GM20431 (cell line): Measurements from ENCODE around the gene PARP3.

Experiments
- in situ Hi-C: fragments of 300-500 bp; cut with MseI, MboI; formaldehyde crosslinking; loops from one replicate; pipeline ENCODE4 v1.15.0; 2020; ENCODE audit warnings: low sequenced_read_pairs; ENCODE audit not compliant: unreplicated experiment

The PARP3 gene

GRCh38 chr3:51933471-51934138 is 8.6 kb upstream of the PARP3 start:
- in situ Hi-C loops = no loop called here

DNA sequence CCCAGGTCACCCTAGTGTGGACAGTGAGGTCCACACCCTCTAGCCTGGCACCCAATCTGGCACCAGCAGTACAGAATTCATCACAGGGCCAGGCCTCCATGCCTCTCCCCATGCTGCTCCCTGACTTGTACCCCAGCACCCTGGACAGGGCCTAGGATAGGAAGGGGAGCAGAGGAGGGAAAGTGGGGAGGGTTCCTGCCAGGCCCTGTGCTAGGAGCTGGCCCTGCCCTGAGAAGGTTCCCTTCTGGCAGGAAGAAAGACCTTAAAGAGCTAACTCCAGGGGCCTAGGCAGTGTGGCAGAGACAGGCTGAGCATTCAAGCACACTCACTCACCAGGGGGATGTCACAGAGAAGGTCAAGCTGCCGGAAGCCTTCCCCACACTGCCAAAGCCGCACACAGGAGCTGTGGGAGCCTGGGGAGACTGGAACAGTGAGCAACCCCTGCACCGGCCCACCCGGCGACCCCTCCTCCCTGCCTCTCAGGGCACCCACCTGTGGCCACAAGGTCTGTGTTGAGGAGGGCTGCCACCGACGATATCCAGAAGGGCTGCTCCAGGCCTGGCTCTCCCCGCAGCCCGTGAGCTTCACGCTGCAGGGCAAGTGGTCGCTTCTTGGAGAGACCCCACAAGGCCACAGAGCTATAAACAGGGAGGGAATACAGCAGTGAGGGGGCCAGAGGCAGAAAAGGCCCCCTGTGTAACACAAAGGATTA is 7.9 kb upstream of the PARP3 start:
- in situ Hi-C loops = no loop called here

DNA sequence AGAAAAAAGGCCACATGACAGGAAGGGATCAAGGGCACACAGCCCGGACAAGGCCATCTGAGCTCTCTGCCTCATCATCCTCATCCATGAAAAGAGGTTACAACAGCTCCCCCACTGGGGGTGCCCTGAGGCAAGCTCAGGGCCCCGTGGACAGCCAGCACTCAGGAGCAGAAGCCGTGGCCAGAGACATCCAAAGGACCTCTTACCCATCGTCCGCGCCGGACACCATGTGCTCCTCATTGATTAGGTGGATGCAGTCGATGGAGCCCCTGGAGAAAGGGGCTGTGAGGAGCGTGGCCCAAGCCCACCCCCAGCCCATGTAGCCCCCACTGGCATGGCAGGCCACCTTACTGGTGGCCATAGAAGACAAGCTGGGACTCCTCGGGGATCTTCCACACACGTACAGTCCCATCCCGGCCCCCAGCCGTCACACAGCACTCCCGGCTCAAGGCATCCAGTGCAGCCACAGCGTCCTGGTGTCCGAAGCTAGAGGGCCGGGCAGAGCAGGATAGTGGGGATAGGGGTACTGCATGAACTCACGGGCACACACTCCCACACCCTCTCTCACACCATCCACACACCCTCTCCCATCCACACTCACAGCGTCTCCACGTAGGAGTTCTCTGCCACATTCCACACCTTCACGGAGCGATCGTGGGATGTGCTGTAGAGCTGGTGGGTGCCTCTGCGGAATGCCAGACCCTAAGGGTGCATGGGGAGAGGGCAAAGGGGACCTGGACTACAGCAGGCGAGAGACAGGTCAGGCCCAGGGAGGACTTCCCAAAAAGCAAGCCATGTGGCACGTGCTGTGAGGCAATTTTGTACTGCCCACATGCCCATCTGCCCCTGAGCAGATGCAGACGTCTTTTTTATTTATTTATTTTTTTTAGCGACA is 6.9 kb upstream of the PARP3 start:
- in situ Hi-C loops = no loop called here

GRCh38 chr3:51935886-51936755 is 6.0 kb upstream of the PARP3 start:
- in situ Hi-C loops = no loop called here

DNA sequence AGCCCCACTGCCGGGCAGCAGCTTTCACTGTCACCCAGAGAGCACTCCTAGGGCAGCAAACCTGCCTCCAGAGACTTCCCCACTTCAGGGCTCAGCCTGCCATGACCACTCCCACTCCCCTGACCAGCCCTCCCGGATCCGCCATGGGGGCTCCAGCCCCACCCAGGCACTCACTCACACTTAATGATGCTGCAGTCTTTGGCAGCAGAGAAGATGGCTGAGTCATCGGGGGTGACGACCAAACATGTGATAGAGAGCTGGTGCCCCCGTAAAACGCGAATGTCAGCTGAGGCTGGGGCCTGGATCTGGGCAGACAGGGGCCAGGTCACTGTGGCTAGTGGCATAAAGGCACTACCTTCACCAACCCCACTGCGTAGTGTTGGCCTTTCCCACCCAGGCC is 5.1 kb upstream of the PARP3 start:
- in situ Hi-C loops = no loop called here

DNA sequence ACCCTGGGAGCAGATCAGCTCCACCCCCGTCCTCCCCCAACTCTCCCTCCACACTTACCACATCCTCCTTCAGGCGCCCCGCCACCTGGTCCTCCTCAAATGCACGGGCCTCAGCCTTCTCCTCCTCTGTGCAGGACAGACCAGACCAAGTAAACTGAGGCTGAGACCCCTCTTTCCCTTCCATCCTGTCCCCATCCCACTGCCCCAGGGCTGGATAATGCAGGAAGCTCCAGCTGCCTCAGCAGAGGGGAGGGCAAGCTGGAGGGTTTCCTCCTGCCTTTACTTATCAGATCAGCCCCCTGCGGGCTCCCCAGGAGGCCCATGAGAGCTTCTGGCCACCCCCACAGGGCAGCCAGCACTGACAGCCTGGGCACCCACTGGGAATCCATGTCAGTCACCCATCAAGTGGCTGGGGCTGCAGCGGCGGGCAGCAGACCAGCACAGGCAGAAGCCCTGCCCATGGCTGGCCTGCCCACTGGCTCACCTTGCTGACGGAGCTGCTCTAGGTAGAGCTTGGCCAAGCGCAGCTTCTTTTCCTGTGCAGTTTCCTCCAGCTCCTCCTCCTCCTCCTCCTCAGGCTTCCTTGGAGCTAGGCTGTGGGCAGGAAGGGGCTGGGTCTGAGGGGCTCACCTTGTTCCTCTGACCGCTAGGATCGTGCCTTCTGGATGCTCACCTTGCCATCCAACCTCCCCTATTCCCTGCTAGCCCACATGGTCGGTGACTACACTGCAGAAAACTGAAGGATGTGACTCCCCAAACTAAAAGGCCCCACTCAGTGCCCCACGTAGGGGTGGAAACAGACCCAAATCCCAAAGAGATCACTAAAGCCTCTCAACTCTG is 4.3 kb upstream of the PARP3 start:
- in situ Hi-C loops = no loop called here

DNA sequence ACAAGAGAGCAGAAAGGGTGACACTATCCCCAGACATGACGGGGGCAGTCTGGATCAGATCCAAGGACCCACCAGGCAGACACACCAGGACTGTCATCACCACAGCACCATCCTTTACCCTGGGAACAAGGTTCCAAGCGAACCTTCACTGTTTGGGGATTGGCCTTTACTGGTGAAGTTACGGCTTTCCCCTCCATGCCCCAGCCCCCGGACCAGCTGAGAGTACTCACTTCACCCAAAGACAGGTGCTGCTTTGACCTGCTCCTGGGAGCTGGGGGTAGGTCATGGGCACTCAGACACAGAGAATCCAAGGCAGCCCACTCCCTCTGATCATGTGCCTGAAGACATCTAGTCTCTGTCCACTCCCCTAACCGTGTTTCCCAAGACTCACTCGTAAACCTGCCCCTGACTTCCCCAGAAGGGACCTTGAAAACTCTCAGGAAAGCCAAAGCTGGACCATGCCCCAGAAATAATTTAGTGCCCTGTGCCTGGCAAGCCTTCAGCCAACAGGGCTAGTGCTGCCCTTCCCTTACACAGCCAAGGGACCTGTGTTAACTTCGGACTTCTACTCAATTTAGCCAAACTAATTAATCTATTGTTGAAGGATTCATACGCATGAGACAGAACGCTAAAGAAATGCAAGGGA is 3.3 kb upstream of the PARP3 start:
- in situ Hi-C loops = no loop called here

- in situ Hi-C loops = no loop called here
These were observed 1.3 kb upstream of the PARP3 start for GRCh38 chr3:51940648-51941462.

DNA sequence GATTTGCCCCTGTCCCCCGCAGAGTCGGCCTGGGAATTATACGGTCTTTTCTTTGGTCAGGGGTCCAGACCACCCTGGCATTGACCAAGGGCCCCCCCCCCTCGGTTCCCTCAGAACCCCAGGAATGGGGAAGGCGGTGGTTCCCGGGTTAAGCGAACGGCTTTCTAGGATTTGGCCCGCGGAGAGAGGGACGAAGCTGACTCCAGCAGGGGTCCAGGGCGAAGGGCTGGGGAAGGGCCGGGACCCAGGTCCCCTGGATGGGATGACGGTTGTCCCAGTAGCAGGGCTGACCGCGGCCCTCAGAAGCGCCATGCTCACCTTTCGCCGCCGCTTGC is 733 bp upstream of the PARP3 start:
- in situ Hi-C loops = no loop called here

DNA sequence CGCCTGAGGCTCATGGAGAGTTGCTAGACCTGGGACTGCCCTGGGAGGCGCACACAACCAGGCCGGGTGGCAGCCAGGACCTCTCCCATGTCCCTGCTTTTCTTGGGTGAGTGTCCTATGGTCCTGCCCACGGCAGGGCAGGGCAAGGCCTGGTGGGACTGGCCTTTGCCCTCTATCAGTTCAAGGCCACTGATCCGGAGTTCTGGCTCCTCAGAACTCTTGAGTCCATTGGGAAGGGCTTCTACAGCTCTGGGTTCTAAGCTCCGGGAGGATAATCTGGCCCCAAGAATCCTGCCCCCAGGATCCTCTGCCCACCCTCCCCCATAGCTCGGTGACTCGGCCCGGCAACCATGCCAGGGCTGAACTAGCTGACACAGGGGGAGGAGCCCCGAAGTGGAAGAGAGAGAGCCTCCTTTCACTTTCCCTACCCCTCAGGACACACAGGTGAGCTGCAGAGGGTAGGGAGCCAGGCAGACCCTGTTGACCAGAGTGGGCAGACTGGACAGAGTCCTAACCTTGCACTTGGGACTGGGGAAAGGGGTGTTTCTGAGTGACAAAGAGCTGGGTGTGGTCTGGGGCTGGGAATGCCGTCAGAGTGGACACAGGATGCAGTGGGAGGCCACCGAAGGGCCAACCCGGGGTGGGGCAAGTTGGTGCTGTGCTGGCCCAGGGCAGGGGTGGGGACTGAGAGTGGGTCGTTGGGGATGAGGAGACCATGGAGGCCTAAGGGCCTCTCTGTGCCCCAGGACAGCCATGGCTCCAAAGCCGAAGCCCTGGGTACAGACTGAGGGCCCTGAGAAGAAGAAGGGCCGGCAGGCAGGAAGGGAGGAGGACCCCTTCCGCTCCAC is 664 bp downstream of the PARP3 start:
- in situ Hi-C loops = no loop called here

DNA sequence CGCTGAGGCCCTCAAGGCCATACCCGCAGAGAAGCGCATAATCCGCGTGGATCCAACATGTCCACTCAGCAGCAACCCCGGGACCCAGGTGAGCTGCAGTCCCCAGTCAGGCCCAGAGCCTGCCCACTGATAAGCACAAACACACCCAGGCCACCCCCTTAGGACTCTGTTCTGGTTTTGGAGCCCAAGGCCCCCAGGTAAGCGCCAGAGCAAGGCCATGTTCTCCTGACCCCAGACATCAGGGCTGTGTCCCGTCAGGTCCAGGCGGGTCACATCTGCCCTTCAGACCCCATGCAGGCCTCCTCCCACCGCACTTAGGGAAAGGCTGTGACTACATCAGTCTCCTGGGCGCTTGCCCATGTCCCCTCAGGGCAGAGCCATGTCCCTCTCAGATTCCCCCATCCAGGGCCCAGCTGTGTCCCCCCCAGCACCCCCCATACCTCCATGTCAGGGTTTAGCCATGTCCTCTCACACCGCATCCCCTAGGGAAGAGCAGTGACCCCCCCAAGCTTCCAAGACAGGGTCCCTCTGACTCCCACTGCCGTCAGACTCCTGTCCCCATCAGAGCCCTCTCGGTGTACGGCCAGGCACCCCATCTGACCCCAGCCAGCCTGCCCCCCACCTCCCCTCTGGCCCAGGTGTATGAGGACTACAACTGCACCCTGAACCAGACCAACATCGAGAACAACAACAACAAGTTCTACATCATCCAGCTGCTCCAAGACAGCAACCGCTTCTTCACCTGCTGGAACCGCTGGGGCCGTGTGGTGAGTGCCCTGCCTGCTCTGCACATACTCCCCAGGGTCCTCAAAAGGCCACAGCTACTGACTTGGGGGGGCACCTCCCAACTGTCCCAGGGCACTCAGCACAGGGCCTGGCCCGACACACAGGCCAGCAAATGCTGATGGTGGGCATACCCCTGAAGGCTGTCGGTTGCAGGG is 1.6 kb downstream of the PARP3 start:
- in situ Hi-C loops = no loop called here

DNA sequence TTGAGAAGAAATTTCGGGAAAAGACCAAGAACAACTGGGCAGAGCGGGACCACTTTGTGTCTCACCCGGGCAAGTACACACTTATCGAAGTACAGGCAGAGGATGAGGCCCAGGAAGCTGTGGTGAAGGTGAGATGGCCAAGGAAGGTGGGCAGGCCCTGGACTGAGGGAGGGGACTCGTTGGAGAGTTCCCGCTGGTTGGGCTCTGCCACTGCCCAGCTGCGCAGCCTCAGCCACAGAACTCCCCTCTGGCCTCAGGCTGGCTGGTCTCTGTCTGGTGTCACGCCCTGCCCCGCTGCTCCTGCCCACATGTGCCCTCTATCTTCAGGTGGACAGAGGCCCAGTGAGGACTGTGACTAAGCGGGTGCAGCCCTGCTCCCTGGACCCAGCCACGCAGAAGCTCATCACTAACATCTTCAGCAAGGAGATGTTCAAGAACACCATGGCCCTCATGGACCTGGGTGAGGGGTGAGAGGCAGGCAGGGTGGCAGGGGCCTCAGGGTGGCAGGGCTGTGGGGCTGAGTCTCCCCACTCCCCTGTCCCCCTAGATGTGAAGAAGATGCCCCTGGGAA is 2.4 kb downstream of the PARP3 start:
- in situ Hi-C loops = no loop called here

- in situ Hi-C loops = no loop called here
These were observed 3.1 kb downstream of the PARP3 start for GRCh38 chr3:51945031-51945840.

- in situ Hi-C loops = no loop called here
These were observed 4.0 kb downstream of the PARP3 start for GRCh38 chr3:51945926-51946705.
